Kidney (tissue), 14 donors: ENCODE results near the gene TLR4. TPM values are rescaled to one million over a fixed set of nuclear protein-coding genes. Genes with fewer than 3 reads are reported as not detected.

Experiments used
- DNase-seq, 5 donors: peaks; one replicate each; pipeline ENCODE4 v3.0.0-alpha.2; 2013 to 2020
- FAIRE-seq: peaks from 2 replicates; lab custom pipeline; 2012; peaks lifted over from hg19 to GRCh38; lab: Jason Lieb, UNC
- H3K27ac ChIP-seq, 2 donors: one replicate each; pipeline ENCODE4 v1.7.0; 2013; ENCODE audit warnings: low read depth in 2 of 2, low read length in 2 of 2, inconsistent platforms in 1 of 2
- H3K27me3 ChIP-seq: one replicate; pipeline ENCODE4 v1.7.1; 2013; ENCODE audit warnings: low read length, inconsistent platforms; ENCODE audit not compliant: control insufficient read depth, insufficient read depth
- H3K36me3 ChIP-seq, 3 donors: one replicate each; pipeline versions ENCODE4 v1.7.0 to v1.7.1; 2013; ENCODE audit warnings: low read length in 3 of 3, control low read depth in 1 of 3, inconsistent platforms in 1 of 3; ENCODE audit not compliant: insufficient read depth in 3 of 3, control insufficient read depth in 2 of 3
- H3K4me1 ChIP-seq, 3 donors: one replicate each; pipeline versions ENCODE4 v1.7.0 to v1.7.1; 2013; ENCODE audit warnings: low read length in 3 of 3, inconsistent platforms in 1 of 3, low read depth in 1 of 3; ENCODE audit not compliant: control insufficient read depth in 2 of 3, insufficient read depth in 2 of 3
- H3K4me3 ChIP-seq, 3 donors: one replicate each; pipeline versions ENCODE4 v1.7.0 to v1.8.1; 2013; ENCODE audit warnings: low read length in 3 of 3, control low read depth in 1 of 3, inconsistent platforms in 1 of 3
- H3K9ac ChIP-seq, 3 donors: one replicate each; pipeline versions ENCODE4 v1.7.0 to v1.7.1; 2013; ENCODE audit warnings: low read length in 3 of 3, control low read depth in 1 of 3, inconsistent platforms in 1 of 3
- H3K9me3 ChIP-seq, 3 donors: one replicate each; pipeline versions ENCODE4 v1.7.0 to v1.7.1; 2013; ENCODE audit warnings: low read length in 3 of 3, control low read depth in 1 of 3, inconsistent platforms in 1 of 3; ENCODE audit not compliant: control insufficient read depth in 2 of 3, insufficient read depth in 1 of 3
- intact Hi-C: fragments of 100-400 bp; cut with DNase I; formaldehyde crosslinking; loops from one replicate; pipeline ENCODE4 v1.11.1; 2022
- polyA plus RNA-seq: library from polyadenylated mRNA; stranded (reverse); fragments of 350-450 nt; fragmentation: Illumina TruSeq; extraction: RNeasy Lipid Tissue Mini Kit (QIAGEN cat#74804); gene quantifications from one replicate; pipeline ENCODE4 v1.2.3, GENCODE V29; 2014; ENCODE audit warnings: low read depth, low replicate concordance; ENCODE audit not compliant: insufficient read depth
- total RNA-seq: library from RNA; stranded (reverse); fragmentation: NEBNext Ultra II Directional; extraction: Animal tissue kit (Norgen Biotek cat#: 25700); gene quantifications from one replicate; pipeline ENCODE4 v1.2.1, GENCODE V29; 2021
- TF ChIP-seq, protein P1 (sequence below): IDR thresholded peaks from 3 replicates; pipeline ENCODE4 v1.5.1; 2012; ENCODE audit warnings: mild to moderate bottlenecking, moderate library complexity, borderline replicate concordance; ENCODE audit not compliant: insufficient read depth; ENCODE audit errors: extremely low read depth
- donor health status: control.
- donor health status: control.
- donor health status: control.
- donor health status: control.
- donor health status: control.
- donor health status: DM: yes; HTN: yes; CAD: no.
- donor health status: Normal renal cell carcinoma (clear cell type).

The TLR4 gene
- total and polyA plus RNA-seq, 2 donors from 2014 or later: 5.8 to 33.4 TPM

GRCh38 chr9:117744369-117744768 lies 40.2 kb downstream of the TLR4 start:
- no peaks in the 10 kb centered on the region for H3K9me3 ChIP-seq
- TF ChIP-seq, protein P1, sequence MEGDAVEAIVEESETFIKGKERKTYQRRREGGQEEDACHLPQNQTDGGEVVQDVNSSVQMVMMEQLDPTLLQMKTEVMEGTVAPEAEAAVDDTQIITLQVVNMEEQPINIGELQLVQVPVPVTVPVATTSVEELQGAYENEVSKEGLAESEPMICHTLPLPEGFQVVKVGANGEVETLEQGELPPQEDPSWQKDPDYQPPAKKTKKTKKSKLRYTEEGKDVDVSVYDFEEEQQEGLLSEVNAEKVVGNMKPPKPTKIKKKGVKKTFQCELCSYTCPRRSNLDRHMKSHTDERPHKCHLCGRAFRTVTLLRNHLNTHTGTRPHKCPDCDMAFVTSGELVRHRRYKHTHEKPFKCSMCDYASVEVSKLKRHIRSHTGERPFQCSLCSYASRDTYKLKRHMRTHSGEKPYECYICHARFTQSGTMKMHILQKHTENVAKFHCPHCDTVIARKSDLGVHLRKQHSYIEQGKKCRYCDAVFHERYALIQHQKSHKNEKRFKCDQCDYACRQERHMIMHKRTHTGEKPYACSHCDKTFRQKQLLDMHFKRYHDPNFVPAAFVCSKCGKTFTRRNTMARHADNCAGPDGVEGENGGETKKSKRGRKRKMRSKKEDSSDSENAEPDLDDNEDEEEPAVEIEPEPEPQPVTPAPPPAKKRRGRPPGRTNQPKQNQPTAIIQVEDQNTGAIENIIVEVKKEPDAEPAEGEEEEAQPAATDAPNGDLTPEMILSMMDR: no peak
- no peak for FAIRE-seq
- DNase-seq: no peak
- peaks cover 0 to 3% (median 0%) of the 10 kb centered on the region in 3 donors for H3K4me1 ChIP-seq
- no peak overlapping the region for H3K9ac ChIP-seq
- no peaks in the 10 kb centered on the region for H3K36me3 ChIP-seq
- intact Hi-C loops: no loop called here
- peaks cover 4% of the 10 kb centered on the region for H3K27me3 ChIP-seq
- H3K4me3 ChIP-seq: peak overlapping the region in 1 of 3 donors; percentile 42
- H3K27ac ChIP-seq: no peak overlapping the region

- H3K27ac ChIP-seq: no peak overlapping the region
- FAIRE-seq: no peak
- H3K4me1 ChIP-seq: peaks cover 0 to 3% (median 0%) of the 10 kb centered on the region in 3 donors
- no peak overlapping the region for H3K9ac ChIP-seq
- intact Hi-C loops: no loop called here
- H3K36me3 ChIP-seq: no peaks in the 10 kb centered on the region
- peaks cover 4% of the 10 kb centered on the region for H3K27me3 ChIP-seq
- H3K9me3 ChIP-seq: no peaks in the 10 kb centered on the region
- H3K4me3 ChIP-seq: peak overlapping the region in 1 of 3 donors; percentile 42
- TF ChIP-seq, protein P1: no peak
- peak in 4 of 5 donors; percentile 31 to 55 (median 48) for DNase-seq
Measured at GRCh38 chr9:117744856-117745389, 40.7 kb downstream of the TLR4 start.

- DNase-seq (no peak), FAIRE-seq (no peak)
- no peak overlapping the region for H3K9ac ChIP-seq
- no peak overlapping the region for H3K27ac ChIP-seq
- no peaks in the 10 kb centered on the region for H3K36me3 ChIP-seq
- H3K4me1 ChIP-seq: peaks cover 0 to 3% (median 0%) of the 10 kb centered on the region in 3 donors
- no peaks in the 10 kb centered on the region for H3K9me3 ChIP-seq
- no peak overlapping the region for H3K4me3 ChIP-seq
- H3K27me3 ChIP-seq: peaks cover 4% of the 10 kb centered on the region
- TF ChIP-seq, protein P1: no peak
- intact Hi-C loops: no loop called here
Measured at GRCh38 chr9:117745598-117745997, 41.4 kb downstream of the TLR4 start.

GRCh38 chr9:117746263-117746662 lies 42.1 kb downstream of the TLR4 start:
- intact Hi-C loops: no loop called here
- H3K27me3 ChIP-seq: peaks cover 4% of the 10 kb centered on the region
- peaks cover 0 to 3% (median 0%) of the 10 kb centered on the region in 3 donors for H3K4me1 ChIP-seq
- TF ChIP-seq, protein P1: no peak
- no peak overlapping the region for H3K27ac ChIP-seq
- DNase-seq (no peak), FAIRE-seq (no peak)
- H3K9ac ChIP-seq: no peak overlapping the region
- H3K36me3 ChIP-seq: no peaks in the 10 kb centered on the region
- no peak overlapping the region for H3K4me3 ChIP-seq
- H3K9me3 ChIP-seq: no peaks in the 10 kb centered on the region
